ENCODE data around the gene MSANTD1.

MSANTD1 gene

GRCh38 chr4:3228881-3229280 lies 20.1 kb upstream of the MSANTD1 start:
- Histone ChIP-seq H3K36me3 (ENCODE audit: insufficient read depth, insufficient read length, low read length) (peaks cover 94% of the 10 kb centered on the region), H3K4me1 (ENCODE audit: insufficient read depth, insufficient read length) (peaks cover 6% of the 10 kb centered on the region), H3K4me3 (ENCODE audit: insufficient read length, low read depth) (no peak overlapping the region), H3K27me3 (ENCODE audit: insufficient read depth, insufficient read length) (no peaks in the 10 kb centered on the region), H3K9me3 (ENCODE audit: insufficient read depth, low read length) (no peaks in the 10 kb centered on the region), H3K9ac (ENCODE audit: insufficient read length, low read depth) (no peak overlapping the region)
- no peak for DNase-seq (ENCODE audit: low read depth, low spot score)
- TF ChIP-seq YY1 (IDR thresholded peaks at IDR 0.05; ENCODE audit: insufficient read depth, insufficient read length) (no peak), ZNF274 (IDR thresholded peaks at IDR 0.05; ENCODE audit: low read depth, low read length) (no peak), SUZ12 (IDR thresholded peaks at IDR 0.05; ENCODE audit: extremely low read depth, insufficient read depth, insufficient read length) (no peak)

- Histone ChIP-seq H3K4me1 (ENCODE audit: insufficient read depth, insufficient read length) (peaks cover 6% of the 10 kb centered on the region), H3K9ac (ENCODE audit: insufficient read length, low read depth) (no peak overlapping the region), H3K9me3 (ENCODE audit: insufficient read depth, low read length) (no peaks in the 10 kb centered on the region), H3K4me3 (ENCODE audit: insufficient read length, low read depth) (no peak overlapping the region), H3K27me3 (ENCODE audit: insufficient read depth, insufficient read length) (no peaks in the 10 kb centered on the region), H3K36me3 (ENCODE audit: insufficient read depth, insufficient read length, low read length) (peaks cover 93% of the 10 kb centered on the region)
- no peak for DNase-seq (ENCODE audit: low read depth, low spot score)
- TF ChIP-seq SUZ12 (IDR thresholded peaks at IDR 0.05; ENCODE audit: extremely low read depth, insufficient read depth, insufficient read length) (no peak), ZNF274 (IDR thresholded peaks at IDR 0.05; ENCODE audit: low read depth, low read length) (no peak), YY1 (IDR thresholded peaks at IDR 0.05; ENCODE audit: insufficient read depth, insufficient read length) (no peak)
Measured at GRCh38 chr4:3229328-3229727, 19.6 kb upstream of the MSANTD1 start.

DNA sequence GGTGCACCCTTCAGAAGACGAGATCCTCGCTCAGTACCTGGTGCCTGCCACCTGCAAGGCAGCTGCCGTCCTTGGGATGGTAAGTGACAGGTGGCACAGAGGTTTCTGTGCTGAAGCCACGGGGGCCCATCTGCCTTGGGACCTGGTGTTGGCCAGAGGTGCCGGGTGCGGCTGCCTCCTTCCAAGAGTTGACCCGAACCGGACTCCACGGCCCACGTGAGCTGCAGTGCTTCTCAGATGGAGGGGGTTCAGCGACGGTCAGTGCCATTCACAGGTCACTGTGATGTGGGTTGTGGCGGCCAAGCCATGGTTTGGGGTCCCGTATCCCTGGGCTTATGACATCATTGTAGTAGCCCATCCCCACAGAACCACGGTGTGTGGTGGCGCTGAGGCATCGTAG lies 19.0 kb upstream of the MSANTD1 start:
- no peaks in the 10 kb centered on the region for H3K9me3 ChIP-seq (ENCODE audit: insufficient read depth, low read length)
- H3K9ac ChIP-seq (ENCODE audit: insufficient read length, low read depth): no peak overlapping the region
- no peak for DNase-seq (ENCODE audit: low read depth, low spot score)
- TF ChIP-seq YY1 (IDR thresholded peaks at IDR 0.05; ENCODE audit: insufficient read depth, insufficient read length) (no peak), SUZ12 (IDR thresholded peaks at IDR 0.05; ENCODE audit: extremely low read depth, insufficient read depth, insufficient read length) (no peak), ZNF274 (IDR thresholded peaks at IDR 0.05; ENCODE audit: low read depth, low read length) (no peak)
- H3K27me3 ChIP-seq (ENCODE audit: insufficient read depth, insufficient read length): no peaks in the 10 kb centered on the region
- H3K36me3 ChIP-seq (ENCODE audit: insufficient read depth, insufficient read length, low read length): peaks cover 93% of the 10 kb centered on the region
- no peak overlapping the region for H3K4me3 ChIP-seq (ENCODE audit: insufficient read length, low read depth)
- peaks cover 6% of the 10 kb centered on the region for H3K4me1 ChIP-seq (ENCODE audit: insufficient read depth, insufficient read length)

DNA sequence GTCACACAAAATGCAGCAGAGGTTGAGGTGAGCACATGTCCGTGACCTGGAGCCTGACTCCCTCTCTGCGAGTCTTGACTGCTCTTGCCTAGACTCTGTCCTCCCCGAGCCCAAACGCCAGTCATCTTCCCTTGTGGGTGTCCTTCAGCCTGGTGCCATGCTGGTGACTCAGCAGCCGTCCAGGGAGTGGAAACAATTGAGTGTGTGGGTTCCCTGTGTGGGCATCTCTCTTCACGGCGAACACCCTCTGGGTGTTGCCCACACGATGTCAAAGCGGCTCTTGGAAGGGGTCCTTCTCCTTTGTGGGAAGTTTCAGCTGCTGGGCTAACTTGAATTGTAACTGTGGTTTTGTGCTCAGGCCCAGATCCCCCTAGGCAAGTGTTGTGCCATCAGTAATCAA lies 17.5 kb upstream of the MSANTD1 start:
- no peaks in the 10 kb centered on the region for H3K9me3 ChIP-seq (ENCODE audit: insufficient read depth, low read length)
- peaks cover 94% of the 10 kb centered on the region for H3K36me3 ChIP-seq (ENCODE audit: insufficient read depth, insufficient read length, low read length)
- H3K27me3 ChIP-seq (ENCODE audit: insufficient read depth, insufficient read length): no peaks in the 10 kb centered on the region
- no peak overlapping the region for H3K9ac ChIP-seq (ENCODE audit: insufficient read length, low read depth)
- H3K4me3 ChIP-seq (ENCODE audit: insufficient read length, low read depth): no peak overlapping the region
- TF ChIP-seq YY1 (IDR thresholded peaks at IDR 0.05; ENCODE audit: insufficient read depth, insufficient read length) (no peak), SUZ12 (IDR thresholded peaks at IDR 0.05; ENCODE audit: extremely low read depth, insufficient read depth, insufficient read length) (no peak), ZNF274 (IDR thresholded peaks at IDR 0.05; ENCODE audit: low read depth, low read length) (no peak)
- H3K4me1 ChIP-seq (ENCODE audit: insufficient read depth, insufficient read length): peaks cover 6% of the 10 kb centered on the region
- DNase-seq (ENCODE audit: low read depth, low spot score): no peak

DNA sequence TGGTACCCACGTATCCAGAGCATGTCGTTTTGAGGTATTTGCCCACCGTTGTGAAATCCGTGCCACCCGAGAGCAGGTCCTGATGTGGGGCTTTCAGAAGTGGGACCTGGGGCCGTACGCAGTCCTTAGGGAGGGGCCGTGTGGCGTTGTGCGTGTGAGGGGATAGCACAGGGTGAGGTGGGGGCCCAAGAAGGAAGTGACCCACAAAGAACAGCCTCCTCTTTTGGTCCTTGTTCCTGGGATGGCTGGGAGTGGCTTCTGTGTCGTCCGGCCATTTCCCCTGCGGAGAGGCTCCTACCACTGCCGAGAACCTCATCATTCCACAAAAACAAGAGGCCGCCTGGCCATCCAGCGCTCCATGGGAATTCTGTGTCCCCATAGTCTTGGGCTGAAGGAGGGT lies 17.0 kb upstream of the MSANTD1 start:
- Histone ChIP-seq H3K27me3 (ENCODE audit: insufficient read depth, insufficient read length) (no peaks in the 10 kb centered on the region), H3K36me3 (ENCODE audit: insufficient read depth, insufficient read length, low read length) (peaks cover 93% of the 10 kb centered on the region)
- no peak for TF ChIP-seq ZNF274 (IDR thresholded peaks at IDR 0.05; ENCODE audit: low read depth, low read length)
- TF ChIP-seq SUZ12 (IDR thresholded peaks at IDR 0.05; ENCODE audit: extremely low read depth, insufficient read depth, insufficient read length): no peak
- no peak for TF ChIP-seq YY1 (IDR thresholded peaks at IDR 0.05; ENCODE audit: insufficient read depth, insufficient read length)

DNA sequence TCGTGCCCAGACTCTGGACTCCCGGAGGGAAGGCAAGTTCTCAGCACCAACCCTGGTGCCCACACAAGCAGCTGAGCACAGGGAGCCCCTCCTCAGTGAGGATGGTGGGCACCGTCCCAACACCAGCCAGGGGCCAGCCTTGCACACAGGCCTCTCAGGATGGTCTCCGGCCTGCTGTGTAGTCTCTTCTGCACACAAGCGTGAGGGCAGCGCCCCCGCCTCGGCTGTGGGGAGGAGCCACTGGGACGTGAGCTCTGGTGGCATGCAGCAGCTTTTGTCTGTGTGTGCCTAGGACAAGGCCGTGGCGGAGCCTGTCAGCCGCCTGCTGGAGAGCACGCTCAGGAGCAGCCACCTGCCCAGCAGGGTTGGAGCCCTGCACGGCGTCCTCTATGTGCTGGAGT lies 16.1 kb upstream of the MSANTD1 start:
- H3K27me3 ChIP-seq (ENCODE audit: insufficient read depth, insufficient read length): no peaks in the 10 kb centered on the region
- H3K9ac ChIP-seq (ENCODE audit: insufficient read length, low read depth): no peak overlapping the region
- no peak overlapping the region for H3K4me3 ChIP-seq (ENCODE audit: insufficient read length, low read depth)
- peaks cover 12% of the 10 kb centered on the region for H3K4me1 ChIP-seq (ENCODE audit: insufficient read depth, insufficient read length)
- H3K36me3 ChIP-seq (ENCODE audit: insufficient read depth, insufficient read length, low read length): peaks cover 96% of the 10 kb centered on the region
- no peak for DNase-seq (ENCODE audit: low read depth, low spot score)
- no peaks in the 10 kb centered on the region for H3K9me3 ChIP-seq (ENCODE audit: insufficient read depth, low read length)
- TF ChIP-seq YY1 (IDR thresholded peaks at IDR 0.05; ENCODE audit: insufficient read depth, insufficient read length) (no peak), SUZ12 (IDR thresholded peaks at IDR 0.05; ENCODE audit: extremely low read depth, insufficient read depth, insufficient read length) (no peak), ZNF274 (IDR thresholded peaks at IDR 0.05; ENCODE audit: low read depth, low read length) (no peak)

More for the DNA sequence above, 17.0 kb upstream of the MSANTD1 start:
- H3K4me1 ChIP-seq (ENCODE audit: insufficient read depth, insufficient read length): peaks cover 6% of the 10 kb centered on the region
- no peak for DNase-seq (ENCODE audit: low read depth, low spot score)
- no peaks in the 10 kb centered on the region for H3K9me3 ChIP-seq (ENCODE audit: insufficient read depth, low read length)
- H3K4me3 ChIP-seq (ENCODE audit: insufficient read length, low read depth): no peak overlapping the region
- no peak overlapping the region for H3K9ac ChIP-seq (ENCODE audit: insufficient read length, low read depth)

DNA sequence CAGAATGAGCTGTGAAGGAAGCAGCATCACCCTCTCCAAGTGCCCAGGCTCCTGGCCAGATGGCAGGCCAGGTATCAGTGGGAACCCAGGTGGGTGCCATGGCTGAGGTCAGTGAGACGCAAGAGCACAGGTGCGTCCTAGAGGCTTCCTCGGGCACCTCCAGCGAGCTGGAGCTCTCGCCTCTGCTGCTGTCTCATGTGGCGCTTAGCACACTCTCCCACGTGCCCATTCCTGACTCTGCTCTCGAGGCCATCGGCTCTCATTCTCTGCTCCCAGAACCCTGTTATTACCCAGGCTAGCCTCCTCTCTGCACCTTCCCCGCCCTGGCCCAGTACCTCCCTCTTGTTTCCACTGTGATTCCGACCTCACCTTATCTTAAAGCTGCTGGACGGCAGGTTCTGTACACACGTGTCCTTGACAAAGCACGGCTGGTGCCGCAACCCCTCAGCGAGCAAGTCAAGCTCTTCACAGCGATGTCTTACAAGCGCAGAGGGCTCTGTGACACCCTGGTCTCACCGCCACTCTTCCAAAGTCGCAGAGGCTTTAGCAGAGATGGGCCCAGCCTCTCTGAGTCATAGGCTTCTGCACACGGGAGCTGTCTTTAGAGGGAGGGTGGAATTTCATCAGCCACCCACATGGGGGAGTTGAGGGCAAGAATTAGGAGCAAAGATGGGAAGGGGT lies 15.4 kb upstream of the MSANTD1 start:
- Histone ChIP-seq H3K4me1 (ENCODE audit: insufficient read depth, insufficient read length) (peaks cover 12% of the 10 kb centered on the region), H3K9me3 (ENCODE audit: insufficient read depth, low read length) (no peaks in the 10 kb centered on the region)
- no peak for DNase-seq (ENCODE audit: low read depth, low spot score)

More for the DNA sequence above, 15.4 kb upstream of the MSANTD1 start:
- TF ChIP-seq SUZ12 (IDR thresholded peaks at IDR 0.05; ENCODE audit: extremely low read depth, insufficient read depth, insufficient read length): no peak
- no peak for TF ChIP-seq ZNF274 (IDR thresholded peaks at IDR 0.05; ENCODE audit: low read depth, low read length)
- TF ChIP-seq YY1 (IDR thresholded peaks at IDR 0.05; ENCODE audit: insufficient read depth, insufficient read length): no peak
- Histone ChIP-seq H3K27me3 (ENCODE audit: insufficient read depth, insufficient read length) (no peaks in the 10 kb centered on the region), H3K9ac (ENCODE audit: insufficient read length, low read depth) (peak overlapping the region; percentile 2), H3K36me3 (ENCODE audit: insufficient read depth, insufficient read length, low read length) (peaks cover 96% of the 10 kb centered on the region), H3K4me3 (ENCODE audit: insufficient read length, low read depth) (no peak overlapping the region)
